Measurements from ENCODE around the gene AMER1.

AMER1 gene

DNA sequence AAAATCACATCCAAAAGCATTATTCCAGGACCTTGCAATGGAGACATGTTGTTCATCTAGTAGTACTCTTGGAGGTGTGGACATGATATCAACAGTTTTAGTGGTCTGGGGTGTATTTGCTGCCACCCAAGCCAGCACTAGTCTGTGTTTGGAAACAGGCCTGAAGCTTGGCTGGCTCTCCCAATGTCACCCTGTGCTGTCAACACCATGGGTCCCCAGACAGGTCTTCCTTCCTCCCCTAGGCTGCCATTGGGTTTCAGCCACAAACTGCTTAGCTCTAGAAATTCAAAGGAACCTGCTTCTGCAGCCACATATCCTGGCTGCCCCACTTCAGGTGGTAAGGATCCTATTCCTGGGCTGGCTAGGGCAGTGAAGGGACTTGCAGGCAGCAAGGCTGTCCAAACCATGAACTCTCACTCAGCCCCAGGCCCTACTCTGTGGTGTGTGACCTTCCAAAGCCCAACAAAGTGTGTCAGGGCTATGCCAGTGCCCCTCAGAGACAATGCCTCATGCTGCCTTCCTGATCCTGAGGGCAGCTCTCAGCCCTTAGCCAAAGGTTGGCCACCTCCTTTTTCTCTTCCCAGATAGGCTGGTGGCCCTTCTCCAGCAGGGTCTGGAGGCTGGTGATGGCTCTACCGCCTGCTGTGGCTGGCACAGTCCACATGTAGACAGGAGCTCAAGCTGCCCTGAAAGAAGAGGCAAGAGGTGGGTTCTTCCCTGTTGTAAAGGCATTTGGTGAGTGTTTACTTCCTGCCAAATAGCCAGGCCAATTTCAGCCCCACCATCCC lies 18.3 kb downstream of the AMER1 start:
- no peak overlapping the region for H3K27ac ChIP-seq
- H3K9ac ChIP-seq = no peak overlapping the region
- no peaks in the 10 kb centered on the region for H3K9me3 ChIP-seq
- H3K36me3 ChIP-seq = peaks cover 41% of the 10 kb centered on the region
- no peaks in the 10 kb centered on the region for H3K4me1 ChIP-seq
- peaks cover 12% of the 10 kb centered on the region for H3K27me3 ChIP-seq
- H3K4me3 ChIP-seq = no peak overlapping the region
- no peaks in the 10 kb centered on the region for H4K20me1 ChIP-seq
- H3K4me2 ChIP-seq = no peak overlapping the region
- TF ChIP-seq Cebpa-rat (IDR thresholded peaks at IDR 0.05) = no peak

DNA sequence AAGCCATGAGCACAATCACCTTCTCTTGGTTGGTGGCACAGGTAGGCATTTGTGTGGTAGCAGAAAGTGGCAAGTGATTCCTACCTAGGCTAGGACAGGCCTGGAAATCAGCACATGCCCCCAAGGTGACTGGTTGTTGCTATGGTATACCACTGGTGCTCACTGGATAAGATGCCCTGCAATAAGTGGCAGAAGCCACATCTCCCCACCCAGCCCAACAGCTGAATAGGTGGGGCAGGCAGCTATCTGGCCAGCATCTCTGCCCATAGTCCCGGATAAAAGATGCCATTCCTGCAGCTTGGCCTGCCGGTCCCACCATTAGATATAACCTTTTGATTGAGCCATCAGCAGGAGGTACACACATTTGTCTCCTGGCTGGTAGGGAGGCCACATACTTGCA lies 21.1 kb downstream of the AMER1 start:
- no peaks in the 10 kb centered on the region for H3K4me1 ChIP-seq
- no peak overlapping the region for H3K4me3 ChIP-seq
- H3K27me3 ChIP-seq = peaks cover 12% of the 10 kb centered on the region
- H3K36me3 ChIP-seq = peaks cover 17% of the 10 kb centered on the region
- H3K9me3 ChIP-seq = no peaks in the 10 kb centered on the region
- TF ChIP-seq Cebpa-rat (IDR thresholded peaks at IDR 0.05) = no peak
- H3K4me2 ChIP-seq = no peak overlapping the region
- H4K20me1 ChIP-seq = no peaks in the 10 kb centered on the region
- H3K27ac ChIP-seq = no peak overlapping the region
- H3K9ac ChIP-seq = no peak overlapping the region

DNA sequence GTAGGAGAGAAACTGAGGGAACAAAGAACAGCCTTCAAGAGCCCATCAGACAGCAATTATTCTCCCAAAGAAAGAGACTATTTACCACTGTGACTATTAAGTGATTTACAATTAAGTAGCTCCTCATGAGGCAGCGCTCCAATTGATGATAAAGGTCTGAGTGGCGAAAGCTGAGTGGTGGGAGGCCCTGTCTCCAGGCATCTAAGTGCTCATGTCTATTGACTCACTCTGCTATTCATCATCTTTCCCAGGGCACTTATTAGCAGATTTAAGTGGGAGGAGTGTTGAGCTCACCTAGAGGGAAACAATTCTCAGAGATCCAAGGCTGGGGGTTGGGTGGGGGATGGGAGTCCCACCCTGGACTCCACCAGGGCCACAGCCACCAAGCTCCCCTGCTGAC lies 23.3 kb downstream of the AMER1 start:
- no peak overlapping the region for H3K9ac ChIP-seq
- no peaks in the 10 kb centered on the region for H3K4me1 ChIP-seq
- H3K4me3 ChIP-seq = no peak overlapping the region
- H4K20me1 ChIP-seq = no peaks in the 10 kb centered on the region
- H3K4me2 ChIP-seq = no peak overlapping the region
- H3K27ac ChIP-seq = no peak overlapping the region
- no peak for TF ChIP-seq Cebpa-rat (IDR thresholded peaks at IDR 0.05)
- H3K36me3 ChIP-seq = peaks cover under 1% of the 10 kb centered on the region; the same call in 1 of the 2 replicates
- H3K27me3 ChIP-seq = peaks cover 12% of the 10 kb centered on the region
- H3K9me3 ChIP-seq = no peaks in the 10 kb centered on the region

DNA sequence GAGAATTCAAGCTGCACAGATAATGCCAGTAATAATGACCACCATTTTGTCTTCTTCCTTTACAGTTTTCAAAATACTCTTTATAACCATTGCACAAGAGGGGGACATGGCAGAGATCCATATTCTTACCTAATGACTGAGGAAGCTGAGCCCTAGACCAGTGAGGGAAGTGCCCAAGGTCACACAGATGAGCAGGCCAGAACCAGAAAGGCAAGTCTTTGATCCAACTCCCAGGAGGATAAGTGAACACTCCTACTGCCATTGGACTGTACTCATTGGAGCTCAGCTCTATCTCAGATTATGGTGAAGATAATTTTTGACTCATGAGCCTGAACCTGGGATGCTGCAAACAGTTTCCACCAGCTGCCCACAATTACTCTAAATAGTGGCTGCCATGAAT lies 28.6 kb downstream of the AMER1 start:
- Histone ChIP-seq H3K9me3 (no peaks in the 10 kb centered on the region), H3K9ac (no peak overlapping the region), H3K27ac (no peak overlapping the region), H3K4me3 (no peak overlapping the region), H3K36me3 (no peaks in the 10 kb centered on the region), H3K4me2 (no peak overlapping the region), H3K27me3 (peaks cover 3% of the 10 kb centered on the region; the same call in 1 of the 2 replicates), H4K20me1 (no peaks in the 10 kb centered on the region), H3K4me1 (no peaks in the 10 kb centered on the region)
- no peak for TF ChIP-seq Cebpa-rat (IDR thresholded peaks at IDR 0.05)

DNA sequence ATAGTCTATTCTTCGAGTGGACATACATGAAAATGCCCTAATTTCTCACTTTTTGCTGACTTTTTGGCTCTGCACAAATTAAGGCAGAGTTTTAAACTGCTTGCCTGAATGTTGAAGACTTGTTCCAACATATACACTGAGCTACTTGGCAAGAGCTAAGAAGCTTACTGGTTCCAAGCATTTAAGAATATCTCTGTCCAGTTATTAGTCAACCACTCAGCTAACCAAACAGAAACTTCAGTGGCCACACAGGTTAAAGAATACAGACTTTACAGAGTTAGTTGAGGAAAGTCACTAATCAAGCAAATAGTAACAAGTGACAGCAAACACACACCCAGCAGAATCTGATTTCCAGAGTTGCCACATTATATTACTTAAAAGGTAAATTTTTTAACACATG lies 35.5 kb downstream of the AMER1 start:
- no peak overlapping the region for H3K4me2 ChIP-seq
- no peak for TF ChIP-seq Cebpa-rat (IDR thresholded peaks at IDR 0.05)
- H3K4me3 ChIP-seq = no peak overlapping the region
- peaks cover 9% of the 10 kb centered on the region; the same call in 1 of the 2 replicates for H3K27me3 ChIP-seq
- no peaks in the 10 kb centered on the region for H3K4me1 ChIP-seq
- H3K27ac ChIP-seq = no peak overlapping the region
- no peaks in the 10 kb centered on the region for H3K36me3 ChIP-seq
- H3K9ac ChIP-seq = no peak overlapping the region
- no peaks in the 10 kb centered on the region for H4K20me1 ChIP-seq
- no peaks in the 10 kb centered on the region for H3K9me3 ChIP-seq

DNA sequence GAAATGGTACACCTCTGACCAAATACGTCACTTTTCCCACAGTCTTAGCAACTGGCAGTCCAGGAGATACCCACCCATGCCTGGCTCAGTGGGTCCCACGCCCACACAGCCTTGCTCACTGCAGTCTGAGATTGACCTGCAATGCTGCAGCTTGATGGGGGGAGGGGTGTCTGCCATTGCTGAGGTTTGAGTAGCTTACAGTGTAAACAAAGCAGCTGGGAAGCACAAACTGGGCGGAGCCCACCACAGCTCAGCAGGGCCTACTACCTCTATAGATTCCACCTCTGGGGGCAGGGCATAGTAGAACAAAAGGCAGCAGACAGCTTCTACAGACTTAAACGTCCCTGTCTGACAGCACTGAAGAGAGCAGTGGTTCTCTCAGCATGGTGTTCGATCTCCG lies 52.7 kb downstream of the AMER1 start:
- Histone ChIP-seq H3K27me3 (peaks cover 19% of the 10 kb centered on the region), H3K4me1 (no peaks in the 10 kb centered on the region), H4K20me1 (no peaks in the 10 kb centered on the region)

DNA sequence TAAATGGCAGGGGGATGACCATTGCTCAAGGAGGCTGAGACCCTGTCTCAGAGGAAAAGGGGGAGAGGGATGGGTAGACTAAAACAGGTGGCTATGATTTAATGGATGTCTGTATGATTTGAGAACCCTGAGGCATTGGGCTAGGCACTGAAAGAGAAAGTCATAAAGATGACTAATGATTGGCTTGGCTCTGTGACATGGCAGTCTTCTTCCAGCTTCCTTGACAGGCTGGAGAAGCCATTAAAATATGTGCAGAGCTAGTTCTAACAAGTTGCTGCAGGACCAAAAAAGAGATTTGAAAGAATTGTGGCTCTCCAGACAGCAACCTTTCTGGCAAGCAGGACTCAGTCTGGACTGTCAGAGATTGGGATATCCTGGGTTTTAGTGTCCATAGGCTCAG lies 53.6 kb downstream of the AMER1 start:
- Histone ChIP-seq H3K9me3 (peaks cover 39% of the 10 kb centered on the region), H3K9ac (no peak overlapping the region), H3K4me2 (no peak overlapping the region), H3K36me3 (no peaks in the 10 kb centered on the region), H3K4me3 (no peak overlapping the region), H3K4me1 (no peaks in the 10 kb centered on the region), H3K27me3 (peaks cover 25% of the 10 kb centered on the region), H4K20me1 (no peaks in the 10 kb centered on the region), H3K27ac (no peak overlapping the region)
- TF ChIP-seq Cebpa-rat (IDR thresholded peaks at IDR 0.05) = no peak

More for the DNA sequence above, 52.7 kb downstream of the AMER1 start:
- Histone ChIP-seq H3K4me3 (no peak overlapping the region), H3K4me2 (no peak overlapping the region), H3K27ac (no peak overlapping the region), H3K9me3 (peaks cover 41% of the 10 kb centered on the region), H3K36me3 (no peaks in the 10 kb centered on the region), H3K9ac (no peak overlapping the region)
- TF ChIP-seq Cebpa-rat (IDR thresholded peaks at IDR 0.05) = no peak

DNA sequence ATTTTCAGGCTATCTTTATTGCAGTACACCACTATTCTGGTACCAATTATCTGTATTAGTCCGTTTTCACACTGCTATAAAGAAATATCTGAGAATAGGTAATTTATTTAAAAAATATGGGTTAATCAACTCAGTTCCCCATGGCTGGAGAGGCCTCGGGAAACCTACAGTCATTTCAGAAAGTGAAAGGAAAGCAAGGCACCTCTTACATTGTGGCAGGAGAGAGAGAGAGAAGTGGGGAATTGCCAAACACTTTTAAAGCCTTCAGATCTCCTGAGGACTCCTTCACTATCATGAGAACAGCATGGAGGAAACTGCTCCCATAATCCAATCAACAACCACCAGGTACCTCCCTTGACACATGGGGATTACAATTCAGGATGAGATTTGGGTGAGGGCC lies 54.7 kb downstream of the AMER1 start:
- Histone ChIP-seq H3K27ac (no peak overlapping the region), H3K4me3 (no peak overlapping the region), H3K9me3 (peaks cover 30% of the 10 kb centered on the region), H3K27me3 (peaks cover 27% of the 10 kb centered on the region), H3K4me2 (no peak overlapping the region), H3K4me1 (no peaks in the 10 kb centered on the region), H3K9ac (no peak overlapping the region), H4K20me1 (no peaks in the 10 kb centered on the region), H3K36me3 (no peaks in the 10 kb centered on the region)
- TF ChIP-seq Cebpa-rat (IDR thresholded peaks at IDR 0.05) = no peak

All from BLaER1 (cell line).